Dedifferentiated amniotic fluid mesenchymal stem cell (primary cell): ENCODE results near the gene AQP1.

Experiments
- DNase-seq: peaks from one replicate; pipeline ENCODE4 v3.0.0-alpha.2; 2016; ENCODE audit errors: extremely low spot score

The AQP1 gene

DNA sequence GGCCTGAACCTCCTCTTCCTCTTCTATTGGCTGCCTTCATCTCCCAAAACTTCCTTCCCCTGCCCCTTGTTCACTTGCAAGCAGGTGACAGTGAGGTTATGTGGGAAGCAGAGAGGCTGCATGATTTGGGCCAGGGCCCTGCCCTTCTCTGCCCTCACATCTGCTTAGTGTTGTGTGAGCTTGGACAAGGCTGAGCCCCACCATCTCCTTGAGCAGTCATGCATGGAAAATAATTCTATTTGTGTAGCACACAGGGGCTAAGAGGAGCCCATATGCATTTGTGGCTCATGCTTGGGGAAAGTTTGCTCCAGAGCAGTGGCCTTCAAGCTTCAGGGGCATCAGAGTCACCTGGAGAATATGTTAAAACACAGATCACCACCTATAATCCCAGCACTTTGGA, 26.8 kb upstream of the AQP1 start:
- DNase-seq = no peak

DNA sequence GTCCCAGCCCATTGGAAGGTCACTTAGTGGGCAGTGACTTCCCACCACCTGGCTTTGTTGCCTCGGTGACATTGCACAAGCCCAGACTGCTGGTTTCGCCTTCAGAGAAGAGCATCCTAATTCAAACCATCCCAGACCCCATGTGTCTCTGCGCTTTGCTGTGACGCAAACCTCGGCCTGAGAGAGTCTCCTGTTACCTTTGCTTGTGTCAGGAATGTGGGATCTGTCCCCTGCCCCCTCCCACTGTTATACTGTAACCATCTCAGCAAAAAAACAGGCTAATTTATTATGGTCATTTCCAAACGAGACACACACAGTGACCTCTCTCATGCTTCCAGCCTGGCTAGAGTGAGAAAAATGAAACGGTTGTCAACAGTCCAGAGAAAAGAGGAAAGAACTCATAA, 25.0 kb upstream of the AQP1 start:
- no peak for DNase-seq

DNA sequence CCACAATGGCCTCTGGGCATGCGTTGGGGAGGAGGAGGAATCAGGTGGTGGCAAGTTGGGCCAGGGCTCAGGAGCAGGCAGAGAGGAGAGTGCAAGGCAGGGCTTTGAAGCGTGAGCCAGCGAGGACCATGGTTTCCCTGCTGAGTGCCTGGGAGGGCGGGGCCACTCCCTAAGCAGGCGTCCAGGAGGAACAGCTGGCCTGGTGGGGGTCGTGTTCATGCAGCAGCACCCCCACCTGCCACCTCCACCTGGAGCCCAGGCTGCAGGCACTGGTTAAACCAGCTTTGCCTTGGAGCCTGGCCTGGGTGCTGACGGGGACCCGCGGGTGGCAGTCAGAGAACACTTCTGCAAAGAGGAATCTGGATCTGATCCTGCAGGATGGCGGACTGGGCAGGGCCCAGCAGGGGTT, 24.2 kb upstream of the AQP1 start:
- DNase-seq = no peak

DNA sequence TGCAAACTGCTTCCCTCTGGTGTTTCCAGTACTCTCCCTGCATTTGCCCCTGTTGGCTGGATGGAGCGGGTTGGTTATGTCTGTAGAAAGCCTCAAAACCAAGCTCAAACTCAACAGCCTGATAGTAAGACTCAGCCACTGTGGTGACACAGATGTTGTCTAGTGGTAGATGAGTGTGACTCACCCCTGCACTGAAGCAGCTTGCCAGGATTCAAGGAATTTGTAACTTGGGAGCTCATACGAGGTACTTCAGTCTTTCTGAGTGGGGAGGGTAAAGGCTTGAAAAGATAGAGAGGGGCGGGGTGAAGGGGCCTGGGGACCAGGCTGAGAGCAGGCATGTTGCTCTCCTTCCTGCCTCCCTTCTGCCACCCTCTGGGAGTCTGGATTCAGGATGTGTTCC, 22.9 kb upstream of the AQP1 start:
- peak; percentile 73 for DNase-seq

DNA sequence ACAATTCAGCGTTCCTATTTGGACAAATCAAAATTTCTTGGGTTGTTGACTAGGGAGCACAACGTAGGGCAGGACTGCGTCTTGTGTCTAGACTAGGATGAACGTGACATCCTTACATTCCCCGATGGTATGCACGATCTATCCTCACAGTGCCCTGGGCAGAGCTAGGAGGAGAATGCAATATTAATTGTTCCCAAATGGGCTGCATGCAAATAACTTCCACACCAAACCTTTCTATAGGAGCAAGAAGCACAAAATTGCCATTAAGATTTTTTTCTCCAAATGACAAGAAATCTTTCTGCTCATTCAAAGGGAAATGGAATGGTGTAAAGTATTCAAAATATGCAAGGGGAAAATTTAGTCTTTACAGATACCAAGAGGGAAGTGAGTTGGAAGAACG, 21.4 kb upstream of the AQP1 start:
- no peak for DNase-seq

DNA sequence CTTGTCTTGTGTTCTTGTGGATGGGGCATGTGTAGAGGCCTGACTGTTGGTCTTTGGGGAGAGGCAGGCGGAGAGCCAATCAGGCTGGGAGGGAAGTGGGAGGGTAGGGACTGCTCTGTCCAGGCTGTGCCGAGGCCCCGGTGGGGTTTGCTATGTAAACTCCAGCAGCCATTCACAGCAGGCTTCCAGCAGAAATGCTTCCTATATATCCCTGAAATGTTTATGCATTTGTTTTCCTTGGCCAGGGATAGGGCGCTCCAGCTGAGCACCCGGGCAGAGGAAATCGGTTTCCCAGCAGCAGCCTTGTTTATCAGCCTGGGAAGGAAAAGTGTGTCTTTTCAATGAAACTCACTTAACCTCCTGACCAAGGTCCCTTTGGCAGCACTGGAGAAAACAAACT, 18.3 kb upstream of the AQP1 start:
- DNase-seq = no peak

DNA sequence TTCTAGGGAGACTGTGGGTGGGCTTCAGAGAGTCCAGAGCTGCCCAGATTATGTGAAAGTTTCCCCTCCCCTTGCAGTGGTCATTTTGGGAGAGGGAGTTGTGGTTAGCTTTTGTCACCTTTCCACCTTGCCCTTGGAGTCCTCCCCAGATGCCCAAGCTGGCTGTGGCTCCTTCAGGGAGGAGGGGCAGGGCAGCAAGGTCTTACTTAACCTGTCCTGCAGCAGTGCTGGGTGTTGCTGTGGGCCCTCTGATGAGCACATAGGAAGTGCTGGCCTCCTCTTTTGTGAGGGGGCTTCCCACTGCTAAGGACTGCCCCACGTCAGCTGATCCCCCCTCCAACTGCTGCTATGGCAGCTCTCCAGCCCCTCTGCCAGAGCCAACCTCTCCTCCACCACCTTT, 17.6 kb upstream of the AQP1 start:
- no peak for DNase-seq

DNA sequence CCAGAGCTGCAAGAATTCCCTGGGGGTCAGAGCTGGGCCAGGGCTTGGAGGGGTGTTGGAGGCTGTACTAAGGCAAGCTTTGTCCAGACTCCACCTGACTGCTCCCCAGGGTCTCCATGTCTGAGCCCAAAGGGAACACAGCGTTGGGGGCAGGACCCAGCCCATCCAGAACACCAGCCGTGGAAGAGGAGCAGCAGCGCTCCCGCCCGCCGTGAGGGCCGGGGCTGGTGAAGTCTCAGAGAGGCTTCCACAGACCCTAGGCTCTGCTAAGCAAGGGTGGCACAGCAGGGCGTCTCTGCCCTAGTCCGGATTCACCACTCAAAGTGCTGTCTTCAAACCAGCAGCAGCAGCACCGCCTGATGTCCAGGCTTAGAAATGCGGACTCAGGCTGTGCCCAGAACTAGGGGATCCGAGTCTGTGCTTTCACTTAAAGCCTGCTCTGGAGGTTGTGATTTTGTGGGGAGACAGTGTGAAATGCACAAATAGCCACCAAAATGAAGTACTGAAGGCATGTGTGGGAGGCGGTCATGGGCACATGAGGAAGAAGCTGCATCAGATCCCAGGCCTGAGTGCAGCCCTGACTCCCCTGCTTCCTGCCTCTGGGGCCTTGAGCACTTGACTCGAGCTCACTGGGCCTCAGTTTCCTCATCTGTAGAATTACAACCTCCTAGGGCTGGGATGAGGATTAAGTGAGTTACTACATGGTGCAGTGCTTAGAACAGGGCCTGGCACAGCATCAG, 16.6 kb upstream of the AQP1 start:
- no peak for DNase-seq

DNA sequence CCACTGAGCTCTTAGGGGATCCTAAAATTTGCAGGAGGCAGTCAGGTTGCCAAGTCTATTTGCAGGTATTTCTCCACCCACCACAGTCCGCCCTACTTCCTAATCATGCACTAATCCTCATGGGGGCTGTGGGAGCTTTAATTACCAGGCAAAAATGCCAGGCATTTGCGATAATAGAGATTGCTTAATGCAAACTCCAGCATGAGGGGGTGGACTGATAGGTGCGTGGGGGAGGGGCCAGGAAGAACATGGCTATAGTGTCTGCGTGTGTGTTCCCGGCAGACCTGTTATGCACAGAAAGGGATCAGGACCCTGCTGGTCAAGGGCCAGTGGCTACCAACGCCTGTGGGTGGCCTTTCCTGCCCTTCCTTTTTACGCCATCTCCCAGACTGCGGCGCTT, 15.6 kb upstream of the AQP1 start:
- DNase-seq = no peak

DNA sequence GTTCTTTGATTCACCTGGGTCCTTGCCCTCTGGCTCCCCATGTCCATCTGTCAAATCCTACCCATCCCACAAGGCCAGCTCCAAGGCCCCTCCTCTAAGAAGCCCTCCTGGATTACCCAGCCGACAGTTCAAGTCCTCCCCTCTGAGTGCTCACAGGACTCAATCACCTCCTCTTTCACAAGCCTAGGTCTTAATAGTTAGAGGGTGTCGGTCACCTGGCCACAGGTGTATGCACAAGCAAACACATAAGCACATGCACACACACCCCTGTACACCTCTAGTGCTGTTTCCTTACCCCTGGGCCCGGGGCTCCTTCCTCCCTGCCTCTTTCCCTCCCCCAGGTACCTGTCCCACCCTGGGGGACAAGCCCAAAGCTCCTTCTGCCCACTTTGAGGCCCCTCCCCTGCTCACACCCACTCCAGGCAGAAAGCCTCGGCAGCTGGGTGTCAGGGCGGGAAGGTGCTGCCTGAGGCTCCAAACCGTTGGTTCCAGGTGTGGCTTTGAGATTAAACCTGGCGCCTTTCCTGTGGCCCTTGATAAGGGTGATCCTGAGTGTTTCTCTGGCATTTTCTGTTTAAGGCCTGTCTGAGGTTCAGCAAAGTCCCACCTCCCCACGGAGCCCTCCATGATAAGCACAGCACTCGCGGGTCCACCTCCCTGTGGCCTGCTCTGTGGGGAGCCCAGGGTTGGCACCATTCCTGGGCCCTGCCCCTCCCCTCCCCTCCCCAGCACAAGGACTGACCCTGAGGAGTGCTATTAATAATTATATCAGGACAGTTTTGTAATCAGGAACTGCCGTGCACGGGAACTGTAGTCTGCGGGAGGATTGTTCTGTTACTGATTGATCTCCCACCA, 14.6 kb upstream of the AQP1 start:
- DNase-seq = no peak

DNA sequence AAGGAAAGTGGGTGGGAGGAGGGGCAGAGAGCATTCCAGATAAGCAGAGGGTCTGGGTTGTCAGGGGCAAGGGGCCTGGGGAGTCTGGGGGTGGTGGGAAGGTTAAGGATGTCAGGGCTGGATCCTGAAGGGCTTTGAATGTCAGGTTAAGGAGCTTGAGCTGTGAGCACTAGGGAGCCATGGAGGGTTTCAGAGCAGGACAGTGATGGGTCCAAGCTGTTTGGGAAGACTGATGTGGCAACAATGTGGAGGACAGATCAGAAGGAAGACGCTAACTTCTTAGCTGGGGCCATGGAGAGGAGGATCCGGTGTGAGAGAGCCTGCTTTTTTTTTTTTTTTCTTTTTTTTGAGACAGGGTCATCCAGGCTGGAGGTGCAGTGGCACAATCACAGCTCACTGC, 13.9 kb upstream of the AQP1 start:
- DNase-seq = no peak

DNA sequence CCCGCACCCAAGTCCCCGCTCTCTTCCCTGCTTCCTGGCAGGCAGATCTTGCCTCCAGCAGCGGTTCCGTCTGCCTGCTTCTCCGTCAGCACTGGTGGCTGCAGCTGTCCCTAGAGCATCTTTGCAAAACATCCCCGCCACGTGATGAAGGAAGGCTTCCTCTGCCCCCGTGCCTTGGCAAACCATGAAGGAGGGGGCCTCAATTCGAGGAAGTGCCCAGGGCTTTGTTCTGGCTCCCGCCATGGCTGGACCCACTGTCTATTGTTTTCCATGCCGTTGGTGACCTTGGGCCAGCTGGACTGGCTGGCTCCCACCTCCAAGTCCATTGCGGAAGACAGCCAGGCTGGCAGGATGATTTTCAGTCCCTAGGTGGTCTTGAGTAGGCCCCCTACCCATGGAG, 13.2 kb upstream of the AQP1 start:
- no peak for DNase-seq

DNA sequence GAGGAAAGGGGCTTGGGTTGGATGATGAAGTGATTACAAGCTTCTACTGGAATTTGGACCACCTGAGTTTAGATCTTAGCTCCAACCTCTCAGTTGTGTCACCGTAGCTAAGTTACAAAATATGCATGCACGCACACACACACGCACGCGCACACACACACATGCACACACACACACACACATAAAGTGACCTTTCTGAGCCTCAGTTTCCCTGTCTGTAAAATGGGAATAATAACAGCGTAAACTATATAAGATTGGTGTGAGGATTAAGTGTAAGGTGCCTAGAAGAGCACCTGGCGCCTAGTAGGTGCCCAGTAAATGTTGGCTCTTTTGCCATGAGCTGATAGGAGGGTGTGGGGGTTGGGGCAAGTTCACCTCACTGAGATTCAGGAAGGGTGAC, 12.6 kb upstream of the AQP1 start:
- DNase-seq = no peak

DNA sequence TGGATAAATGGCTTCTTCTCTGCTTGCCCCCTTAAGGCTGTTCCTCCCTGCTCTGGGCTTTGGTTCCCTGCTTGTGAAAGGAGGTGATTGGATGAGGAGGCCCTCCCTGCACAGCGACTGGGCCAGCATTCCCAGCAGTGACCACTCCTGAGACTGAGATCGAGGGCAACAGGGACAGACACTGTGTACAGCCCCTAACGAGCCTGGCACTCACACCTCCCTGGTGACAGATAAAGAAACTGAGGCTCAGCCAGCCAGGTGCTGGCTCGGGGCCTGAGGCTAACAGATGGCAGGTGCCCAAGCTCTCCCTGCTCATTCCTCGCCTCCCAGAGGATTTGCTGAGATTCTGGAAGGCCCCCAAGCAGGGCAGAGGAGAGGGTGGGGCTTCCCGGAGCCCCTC, 12.0 kb upstream of the AQP1 start:
- DNase-seq = no peak

DNA sequence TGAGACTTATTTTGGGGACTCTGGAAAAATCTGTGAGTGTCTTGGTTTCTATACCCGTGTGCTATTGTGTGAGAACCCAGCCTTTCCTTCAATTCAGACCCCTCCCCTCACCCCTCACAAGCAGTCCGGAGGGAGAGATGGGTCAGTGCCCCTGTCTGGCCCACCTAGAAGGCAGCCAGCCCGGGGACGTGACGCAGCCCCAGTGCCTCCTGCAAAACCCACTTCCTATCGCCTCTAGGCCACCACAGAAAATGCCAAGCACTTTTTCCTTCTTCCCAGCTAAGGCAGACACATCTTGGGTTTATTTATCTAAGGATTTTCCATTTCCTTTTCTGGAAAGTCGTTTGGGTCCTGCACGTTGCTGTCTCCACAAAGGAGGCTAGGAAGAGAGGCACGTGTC, 11.6 kb upstream of the AQP1 start:
- DNase-seq = no peak

DNA sequence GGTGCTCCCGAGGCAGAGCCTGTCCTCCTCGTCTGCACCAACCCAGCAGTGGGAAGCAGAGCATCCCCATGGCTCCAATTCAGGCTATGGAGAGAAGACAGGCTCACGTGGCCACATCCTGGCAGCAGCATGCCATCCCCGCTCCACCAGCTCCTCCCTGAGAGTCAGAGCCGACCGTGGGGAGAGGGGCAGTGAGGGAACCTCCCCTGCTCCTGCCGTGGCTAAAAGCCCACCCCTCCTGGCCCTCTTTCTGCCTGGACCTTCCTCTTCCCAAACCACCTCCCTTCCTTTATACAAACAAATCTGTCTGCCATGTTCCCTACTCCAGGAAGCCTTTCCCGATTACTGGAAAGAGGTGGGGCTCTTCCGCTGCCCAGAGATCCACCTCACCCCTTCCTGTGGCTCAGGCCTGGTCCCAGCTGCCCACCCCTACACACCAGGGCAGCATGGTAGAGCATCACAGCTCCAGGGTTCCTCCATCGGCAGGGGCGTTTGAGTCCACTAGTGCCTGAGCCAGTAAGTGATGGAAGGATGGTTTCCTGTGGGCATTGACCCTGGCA, 10.8 kb upstream of the AQP1 start:
- DNase-seq = no peak

DNA sequence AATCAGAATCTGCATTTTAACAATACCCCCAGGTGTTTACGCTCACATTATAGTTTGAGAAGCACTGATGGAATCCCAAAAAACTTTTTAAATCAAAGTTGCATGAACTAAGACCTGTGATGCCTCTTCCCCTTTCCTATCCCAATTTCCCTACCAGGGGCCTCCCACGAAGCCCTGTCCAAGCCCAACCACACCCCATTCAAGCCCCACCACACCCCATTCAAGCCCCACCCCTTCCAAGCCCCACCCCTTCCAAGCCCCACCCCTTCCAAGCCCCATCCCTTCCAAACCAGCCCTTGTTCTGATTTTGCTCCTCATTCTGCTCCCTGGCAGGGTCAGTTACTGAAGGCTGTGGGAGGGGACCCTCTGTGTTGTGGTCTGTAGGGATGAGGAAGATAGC, 9.8 kb upstream of the AQP1 start:
- DNase-seq = no peak

DNA sequence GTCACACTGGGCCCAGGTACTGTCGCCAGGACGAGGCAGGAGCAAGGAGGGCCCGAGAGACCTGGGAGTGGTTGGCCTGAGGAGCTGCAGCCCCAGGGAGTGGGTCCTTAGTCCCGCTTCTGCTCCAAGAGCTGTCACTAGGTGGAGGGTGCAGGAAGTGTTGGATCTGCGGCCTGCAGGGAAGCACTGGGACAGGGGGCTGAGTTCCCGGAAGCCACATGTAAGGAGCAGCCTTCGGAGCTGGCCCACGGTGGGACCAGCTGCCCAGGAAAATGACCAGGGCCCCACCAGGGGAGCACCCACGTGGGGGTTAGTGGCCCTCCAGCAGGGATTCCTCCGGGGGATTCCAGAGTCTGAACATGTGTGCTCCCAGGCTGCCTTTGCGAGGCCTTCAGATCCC, 9.2 kb upstream of the AQP1 start:
- DNase-seq = no peak

DNA sequence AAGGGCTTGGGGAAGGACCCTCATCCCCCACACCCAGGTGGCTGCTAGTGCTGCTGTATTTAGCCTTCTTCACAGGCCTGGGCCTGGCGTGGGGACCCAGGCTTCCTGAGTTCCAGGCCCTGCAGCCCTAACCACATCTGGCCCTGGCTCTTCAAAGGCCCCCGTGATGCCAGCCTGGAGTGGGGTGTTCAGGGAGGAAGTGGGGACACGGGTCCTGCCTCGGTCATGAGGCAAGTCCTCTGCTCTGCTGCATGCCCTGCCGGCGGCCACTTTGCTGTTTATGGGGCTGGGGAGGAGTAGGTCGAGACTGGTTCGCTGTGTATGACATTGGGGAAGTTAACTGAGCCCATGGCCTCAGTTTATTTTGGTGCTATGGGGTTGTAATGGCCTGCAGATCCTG, 8.5 kb upstream of the AQP1 start:
- DNase-seq = no peak

DNA sequence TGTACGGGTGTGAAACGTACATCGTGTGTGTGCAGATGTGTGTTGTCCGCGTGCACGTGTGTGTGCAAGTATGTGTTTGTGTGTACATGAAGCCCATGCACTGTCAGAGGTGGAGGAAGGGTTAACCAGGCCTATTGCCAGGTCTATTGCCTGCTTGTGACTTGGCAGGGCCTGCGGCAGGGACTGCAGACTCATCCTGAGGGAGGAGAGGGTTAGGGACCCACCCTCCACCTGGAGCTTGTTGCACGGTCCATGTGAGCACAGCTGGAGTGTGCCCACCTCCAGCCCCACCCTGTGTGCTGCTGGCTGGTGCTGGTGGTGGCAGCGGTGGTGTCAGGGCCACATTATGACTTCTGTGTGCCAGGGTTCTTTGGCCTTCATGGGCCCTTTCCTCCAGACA, 7.1 kb upstream of the AQP1 start:
- DNase-seq = no peak

DNA sequence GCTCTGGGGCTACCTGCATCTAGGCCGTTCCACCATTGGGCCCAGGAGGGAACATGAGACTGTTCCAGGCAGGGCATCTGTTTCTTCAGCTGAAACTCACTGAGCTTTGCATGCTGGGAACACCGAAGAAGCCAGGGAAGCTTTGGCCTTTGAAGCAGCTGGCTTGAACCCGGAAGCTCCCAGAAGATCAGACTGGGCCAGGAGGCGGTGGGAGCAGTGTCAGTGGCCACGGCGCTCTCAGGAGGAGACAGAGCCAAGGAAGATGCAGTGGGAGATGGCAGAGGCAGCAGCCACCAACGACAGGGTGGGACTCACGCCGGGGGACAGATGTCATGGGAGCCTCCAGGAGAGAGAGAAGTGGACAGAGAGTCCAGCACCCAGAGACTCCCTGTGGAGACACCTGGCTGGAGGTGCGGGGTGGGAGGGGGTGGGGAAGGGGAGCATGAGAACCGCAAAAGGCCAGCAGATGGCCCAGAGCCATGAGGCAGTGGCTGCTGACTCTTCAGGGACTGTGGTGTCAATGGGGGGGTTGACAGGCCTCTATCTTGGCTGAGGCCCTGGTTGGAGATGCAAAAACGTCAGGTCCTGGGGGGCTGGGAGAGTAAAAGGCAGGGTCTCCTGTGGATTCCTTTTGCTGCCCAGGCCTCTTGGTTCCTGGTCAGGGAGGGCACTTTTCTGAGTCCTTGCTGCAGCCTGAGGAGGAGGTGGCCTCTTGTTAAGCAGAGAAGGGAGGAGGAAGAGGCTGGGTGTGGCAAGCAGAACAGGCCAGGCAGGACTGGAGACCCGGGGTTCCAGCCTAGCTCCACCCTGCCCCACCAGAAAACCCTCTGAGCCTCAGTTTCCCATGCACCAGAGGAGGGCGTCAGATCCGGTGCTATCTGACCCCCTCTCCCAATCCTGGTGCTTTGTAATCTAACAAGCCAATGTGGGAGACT, 6.3 kb upstream of the AQP1 start:
- DNase-seq = no peak

DNA sequence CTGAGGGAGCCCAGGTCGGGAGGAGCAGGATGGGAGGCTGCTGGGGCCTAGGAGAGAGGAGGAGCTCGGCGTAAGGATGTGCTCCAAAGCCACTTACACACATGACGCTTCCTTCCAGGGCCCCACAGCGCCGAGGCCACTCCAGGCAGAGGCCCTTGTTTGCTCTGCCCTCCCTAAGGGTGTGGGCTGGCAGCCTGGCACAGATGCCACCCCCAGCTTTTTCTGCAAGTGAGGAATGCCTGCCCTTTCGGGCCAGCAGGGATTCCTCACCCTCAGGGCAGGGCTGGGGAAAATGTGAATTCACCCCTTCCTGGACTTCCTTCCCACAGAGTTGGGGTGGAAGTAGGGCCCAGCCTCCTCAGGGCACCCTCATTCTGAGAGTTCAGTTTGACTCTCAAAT, 5.6 kb upstream of the AQP1 start:
- DNase-seq = no peak
